Measurements from ENCODE around the gene CPA5. TPM values are rescaled to one million over a fixed set of nuclear protein-coding genes. Genes with fewer than 3 reads are reported as not detected.
A peak's percentile ranks its signal among the peaks of the same experiment; 100 is the strongest.

CPA5 gene
- total RNA-seq, 1 donor from 2014 or later: not detected

DNA sequence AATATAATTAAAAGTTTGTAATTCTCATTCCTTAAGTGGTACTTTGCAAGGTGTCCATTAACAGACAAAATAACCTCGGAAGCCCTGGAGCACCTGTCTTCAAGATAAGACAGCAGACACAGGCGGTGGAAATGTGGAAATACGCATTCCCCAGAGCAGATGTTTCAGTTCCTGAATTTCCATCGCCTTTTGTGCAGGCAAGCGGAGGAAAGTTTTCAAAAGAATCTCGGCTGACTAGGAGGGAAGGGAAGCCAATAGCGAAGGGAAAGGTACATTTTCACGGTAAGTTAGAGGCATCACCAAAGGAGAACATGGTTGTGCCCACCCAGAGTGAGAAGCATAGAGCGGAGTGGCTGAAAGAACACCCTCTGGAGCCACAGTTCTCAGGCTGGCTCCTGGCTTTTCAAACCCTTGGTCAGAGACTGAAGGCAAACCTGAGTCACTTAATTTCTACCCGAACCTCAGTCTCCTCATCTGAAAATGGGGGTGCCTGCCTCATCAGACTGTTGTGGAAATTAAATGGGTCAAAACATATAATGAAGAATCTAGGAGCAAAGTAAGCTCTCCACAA is 49.3 kb downstream of the CPA5 start:
- no peaks in the 10 kb centered on the region for H3K27me3 ChIP-seq
- H2AFZ ChIP-seq (replicated peaks): no peak overlapping the region
- H3F3A ChIP-seq (ENCODE audit: low read depth): no peaks in the 10 kb centered on the region
- H3K4me3 ChIP-seq: no peak overlapping the region
- Mint-ChIP-seq H3K27me3 (ENCODE audit: insufficient read depth, low read depth) (no peaks in the 10 kb centered on the region), H3K9me3 (peaks cover 2% of the 10 kb centered on the region), H3K36me3 (peaks cover 18% of the 10 kb centered on the region), H3K4me1 (peaks cover 53% of the 10 kb centered on the region), H3K4me3 (no peak overlapping the region), H3K27ac (peak overlapping the region; percentile 31)
- TF ChIP-seq, protein P1, sequence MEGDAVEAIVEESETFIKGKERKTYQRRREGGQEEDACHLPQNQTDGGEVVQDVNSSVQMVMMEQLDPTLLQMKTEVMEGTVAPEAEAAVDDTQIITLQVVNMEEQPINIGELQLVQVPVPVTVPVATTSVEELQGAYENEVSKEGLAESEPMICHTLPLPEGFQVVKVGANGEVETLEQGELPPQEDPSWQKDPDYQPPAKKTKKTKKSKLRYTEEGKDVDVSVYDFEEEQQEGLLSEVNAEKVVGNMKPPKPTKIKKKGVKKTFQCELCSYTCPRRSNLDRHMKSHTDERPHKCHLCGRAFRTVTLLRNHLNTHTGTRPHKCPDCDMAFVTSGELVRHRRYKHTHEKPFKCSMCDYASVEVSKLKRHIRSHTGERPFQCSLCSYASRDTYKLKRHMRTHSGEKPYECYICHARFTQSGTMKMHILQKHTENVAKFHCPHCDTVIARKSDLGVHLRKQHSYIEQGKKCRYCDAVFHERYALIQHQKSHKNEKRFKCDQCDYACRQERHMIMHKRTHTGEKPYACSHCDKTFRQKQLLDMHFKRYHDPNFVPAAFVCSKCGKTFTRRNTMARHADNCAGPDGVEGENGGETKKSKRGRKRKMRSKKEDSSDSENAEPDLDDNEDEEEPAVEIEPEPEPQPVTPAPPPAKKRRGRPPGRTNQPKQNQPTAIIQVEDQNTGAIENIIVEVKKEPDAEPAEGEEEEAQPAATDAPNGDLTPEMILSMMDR (IDR thresholded peaks at IDR 0.05): no peak
- no peak for TF ChIP-seq EZH2phosphoT487 (IDR thresholded peaks at IDR 0.05)
- no peak for TF ChIP-seq EZH2 (IDR thresholded peaks at IDR 0.05)
- H3K9ac ChIP-seq: no peak overlapping the region
- no peak for DNase-seq (ENCODE audit: low spot score)
- no peaks in the 10 kb centered on the region for H3K79me2 ChIP-seq (ENCODE audit: low read depth)
- no peaks in the 10 kb centered on the region for H3K36me3 ChIP-seq
- H3K27ac ChIP-seq: peak overlapping the region; percentile 10
- H3K9me3 ChIP-seq (ENCODE audit: low read depth): no peaks in the 10 kb centered on the region
- H3K4me1 ChIP-seq: peaks cover 29% of the 10 kb centered on the region
- peak overlapping the region; percentile 11 for H3K4me2 ChIP-seq
- no peaks in the 10 kb centered on the region for H4K20me1 ChIP-seq (ENCODE audit: low read depth)

DNA sequence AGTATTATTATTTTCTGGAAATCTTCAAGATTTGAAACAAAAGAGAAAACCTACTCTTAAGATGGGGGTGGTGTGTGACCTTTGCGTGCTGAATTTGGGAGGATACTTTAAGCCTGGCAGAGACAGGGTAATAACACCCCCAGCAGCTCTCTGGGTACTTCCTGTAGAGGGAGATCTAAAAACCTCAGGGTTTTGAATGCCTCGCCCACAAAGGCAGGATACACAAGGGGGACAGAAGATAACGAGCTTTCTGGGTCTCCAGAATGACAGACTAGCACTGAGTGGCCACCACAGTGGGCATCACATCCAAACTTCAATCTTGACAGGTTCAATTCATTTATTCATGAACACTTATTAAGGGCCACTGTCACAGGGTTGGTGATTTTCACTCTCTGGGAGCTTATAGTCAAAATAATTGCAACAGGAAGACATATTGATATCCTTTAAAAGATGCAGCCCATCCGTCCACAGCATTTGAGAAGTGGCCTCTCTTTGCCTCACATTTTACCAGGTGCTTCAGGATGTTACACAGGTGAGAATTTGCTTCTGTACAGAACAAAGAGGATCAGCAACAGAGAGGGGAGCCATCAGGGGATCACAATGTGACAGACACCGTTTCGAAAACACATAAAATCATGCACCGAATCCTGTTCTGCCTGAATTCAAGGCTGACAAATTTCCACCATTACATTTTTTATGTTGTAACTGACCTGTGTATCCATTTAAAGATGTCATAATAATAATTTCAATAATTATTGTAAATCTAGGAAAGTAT is 50.0 kb downstream of the CPA5 start:
- H3K27me3 Mint-ChIP-seq (ENCODE audit: insufficient read depth, low read depth): no peaks in the 10 kb centered on the region
- Histone ChIP-seq H3K4me2 (peak overlapping the region; percentile 11), H3K4me3 (no peak overlapping the region), H3K36me3 (no peaks in the 10 kb centered on the region), H3K79me2 (ENCODE audit: low read depth) (no peaks in the 10 kb centered on the region), H3F3A (ENCODE audit: low read depth) (no peaks in the 10 kb centered on the region), H3K27ac (no peak overlapping the region), H3K9me3 (ENCODE audit: low read depth) (no peaks in the 10 kb centered on the region), H2AFZ (replicated peaks) (no peak overlapping the region), H4K20me1 (ENCODE audit: low read depth) (no peaks in the 10 kb centered on the region), H3K9ac (no peak overlapping the region), H3K4me1 (peaks cover 29% of the 10 kb centered on the region), H3K27me3 (no peaks in the 10 kb centered on the region)
- no peaks in the 10 kb centered on the region for H3K9me3 Mint-ChIP-seq
- H3K36me3 Mint-ChIP-seq: peaks cover 21% of the 10 kb centered on the region
- H3K27ac Mint-ChIP-seq: peak overlapping the region; percentile 44
- no peak for TF ChIP-seq EZH2phosphoT487 (IDR thresholded peaks at IDR 0.05)
- no peak for TF ChIP-seq EZH2 (IDR thresholded peaks at IDR 0.05)
- TF ChIP-seq, protein P1 (IDR thresholded peaks at IDR 0.05): no peak
- DNase-seq (ENCODE audit: low spot score): no peak
- peaks cover 53% of the 10 kb centered on the region for H3K4me1 Mint-ChIP-seq
- H3K4me3 Mint-ChIP-seq: no peak overlapping the region

DNA sequence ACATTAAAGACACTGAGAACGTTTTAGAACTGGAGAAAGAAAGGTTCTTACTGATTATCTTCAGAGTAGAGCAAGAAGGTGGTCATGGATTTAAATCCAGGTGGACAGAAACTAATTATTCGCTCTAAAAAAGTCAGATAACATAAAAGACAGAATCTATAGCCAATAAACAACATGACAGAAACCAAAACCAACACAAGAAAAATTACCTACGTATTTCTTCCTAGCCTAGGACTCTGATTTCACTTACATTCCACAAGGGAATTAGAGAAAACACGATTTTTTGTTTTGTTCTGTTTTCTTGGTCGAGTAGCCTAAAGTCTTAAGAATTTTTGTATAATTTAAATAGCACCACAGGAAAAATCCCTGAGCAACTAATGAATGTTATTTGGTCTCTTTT is 50.8 kb downstream of the CPA5 start:
- H3K27me3 ChIP-seq: no peaks in the 10 kb centered on the region
- H3K27ac ChIP-seq: no peak overlapping the region
- peaks cover 53% of the 10 kb centered on the region for H3K4me1 Mint-ChIP-seq
- no peaks in the 10 kb centered on the region for H3K9me3 ChIP-seq (ENCODE audit: low read depth)
- no peaks in the 10 kb centered on the region for H4K20me1 ChIP-seq (ENCODE audit: low read depth)
- no peak overlapping the region for H2AFZ ChIP-seq (replicated peaks)
- no peak overlapping the region for H3K4me3 Mint-ChIP-seq
- no peaks in the 10 kb centered on the region for H3K9me3 Mint-ChIP-seq
- H3K4me2 ChIP-seq: peak overlapping the region; percentile 19
- no peak for DNase-seq (ENCODE audit: low spot score)
- peaks cover 26% of the 10 kb centered on the region for H3K36me3 Mint-ChIP-seq
- no peak overlapping the region for H3K9ac ChIP-seq
- TF ChIP-seq EZH2phosphoT487 (IDR thresholded peaks at IDR 0.05) (no peak), EZH2 (IDR thresholded peaks at IDR 0.05) (no peak)
- TF ChIP-seq, protein P1 (IDR thresholded peaks at IDR 0.05): no peak
- no peak overlapping the region for H3K4me3 ChIP-seq
- no peaks in the 10 kb centered on the region for H3K27me3 Mint-ChIP-seq (ENCODE audit: insufficient read depth, low read depth)
- peaks cover 29% of the 10 kb centered on the region for H3K4me1 ChIP-seq
- no peaks in the 10 kb centered on the region for H3K36me3 ChIP-seq
- H3K79me2 ChIP-seq (ENCODE audit: low read depth): no peaks in the 10 kb centered on the region
- H3F3A ChIP-seq (ENCODE audit: low read depth): no peaks in the 10 kb centered on the region
- H3K27ac Mint-ChIP-seq: no peak overlapping the region
